Hematopoietic multipotent progenitor cell treated with erythropoietin and hydrocortisone succinate and interleukin-3 and kit ligand, for 17 days (in vitro differentiated cells): ENCODE results near the gene MT2A.
"Not testable (repeated sequence)": the region's sequence is repeated elsewhere in the genome, so short reads cannot be mapped to it uniquely, and the experiment has no call there.

Experiments
- DNase-seq: peaks from one replicate; pipeline ENCODE4 v3.0.0-alpha.2; 2015; ENCODE audit warnings: low spot score

The MT2A gene

GRCh38 chr16:56608043-56608875 lies at the start of gene MT2A:
Gene MT2A, plus strand, starts transcription at chr16:56608584. Its CDS starts 72 bp downstream, at chr16:56608656.
- DNase-seq, result peak; percentile 89

DNA sequence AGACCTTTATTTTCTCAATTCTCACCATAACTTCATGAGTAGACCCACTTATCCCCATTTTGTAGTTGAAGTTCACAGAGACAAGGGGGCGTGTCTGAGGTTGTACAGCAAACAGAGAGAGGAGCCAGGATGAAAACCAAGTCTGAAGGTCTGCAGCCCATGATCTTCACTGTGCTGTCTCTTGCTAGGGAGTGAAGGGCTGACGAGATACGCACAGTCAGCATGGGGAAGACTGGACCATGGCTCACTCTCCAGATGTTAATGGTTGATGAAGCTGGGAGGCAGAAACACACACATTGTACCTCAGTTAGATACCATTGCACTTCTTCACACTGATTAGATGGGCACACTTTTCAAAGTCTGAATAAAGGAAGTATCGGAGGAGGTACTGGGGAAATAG lies 49.3 kb upstream of the MT2A start:
- no peak for DNase-seq

GRCh38 chr16:56560447-56560846 lies 47.9 kb upstream of the MT2A start:
- no peak for DNase-seq

DNA sequence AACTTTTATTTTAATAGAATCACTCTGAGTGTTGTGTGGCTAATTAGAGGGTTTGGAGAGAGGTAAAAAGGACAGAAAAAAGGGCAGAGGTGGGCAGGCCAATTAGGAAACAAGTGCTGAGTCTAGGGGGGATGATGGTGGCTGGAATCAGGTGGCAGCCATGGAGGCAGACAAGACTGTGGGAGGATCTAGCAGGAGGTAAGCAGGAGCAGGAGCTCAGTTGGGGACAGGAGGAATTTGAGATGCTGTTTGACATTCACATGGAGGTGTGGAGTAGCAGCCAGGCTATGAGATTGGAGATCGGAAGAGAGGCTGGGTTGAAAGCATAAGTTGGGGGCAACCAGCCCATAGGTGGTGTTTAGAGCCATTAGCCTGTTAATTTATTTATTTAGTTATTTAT lies 47.3 kb upstream of the MT2A start:
- no peak for DNase-seq

DNA sequence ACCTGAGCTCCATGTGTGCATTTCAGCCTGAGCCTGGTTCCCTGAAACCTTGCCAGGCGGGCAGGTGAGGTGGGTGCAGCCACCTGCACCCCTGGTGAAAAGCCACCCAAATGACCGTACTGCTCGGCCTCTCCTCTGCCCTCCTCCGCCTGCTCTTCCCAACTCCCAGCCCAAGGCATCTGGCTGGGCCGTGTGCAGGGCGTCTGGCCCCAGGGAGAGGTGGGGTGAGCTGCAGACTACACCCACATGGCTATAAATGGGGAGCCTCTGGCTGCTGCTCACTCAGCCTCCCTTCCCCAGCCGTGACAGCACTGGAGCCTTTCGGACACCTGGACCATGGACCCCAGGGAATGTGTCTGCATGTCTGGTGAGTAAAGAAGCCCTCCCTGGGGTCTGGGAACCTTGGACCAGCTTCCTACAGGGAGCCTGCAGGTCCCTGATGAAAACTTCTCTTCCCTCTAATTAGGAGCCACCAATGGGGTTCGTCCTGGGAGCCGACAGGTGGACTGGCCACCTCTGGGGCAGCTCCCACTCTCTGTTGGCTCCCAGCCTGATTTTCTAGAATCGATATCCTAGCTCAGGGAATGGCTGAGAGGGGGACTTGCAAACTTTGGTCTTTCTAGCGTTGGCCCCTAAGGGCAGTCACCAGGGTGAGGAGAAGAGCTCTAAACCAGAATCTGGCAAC lies 43.4 kb upstream of the MT2A start, which contains the start of gene MT4:
TSS of gene MT4 (plus strand) at position 281 of the 685 bp plus-strand sequence. CDS start at position 337, 56 bp downstream.
- no peak for DNase-seq

GRCh38 chr16:56569971-56570370 lies 38.4 kb upstream of the MT2A start:
- no peak for DNase-seq

DNA sequence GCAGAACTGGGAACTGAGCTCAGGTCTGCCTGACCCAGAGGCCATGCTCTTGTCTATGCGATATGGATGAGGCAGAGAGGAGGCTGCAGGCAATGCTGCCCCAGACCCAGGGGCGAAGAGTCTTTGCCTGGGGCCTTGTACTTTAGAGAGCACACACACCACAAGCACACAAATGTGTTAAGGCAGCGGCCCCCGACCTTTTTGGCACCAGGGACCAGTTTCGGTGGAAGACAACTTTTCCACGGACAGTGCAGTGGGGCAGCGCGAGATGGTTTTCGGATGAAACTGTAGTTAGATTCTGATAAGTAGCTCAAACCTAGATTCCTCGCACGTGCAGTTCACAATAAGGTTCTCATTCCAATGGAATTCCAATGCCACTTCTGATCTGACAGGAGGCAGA lies 36.9 kb upstream of the MT2A start:
- DNase-seq, result no peak

DNA sequence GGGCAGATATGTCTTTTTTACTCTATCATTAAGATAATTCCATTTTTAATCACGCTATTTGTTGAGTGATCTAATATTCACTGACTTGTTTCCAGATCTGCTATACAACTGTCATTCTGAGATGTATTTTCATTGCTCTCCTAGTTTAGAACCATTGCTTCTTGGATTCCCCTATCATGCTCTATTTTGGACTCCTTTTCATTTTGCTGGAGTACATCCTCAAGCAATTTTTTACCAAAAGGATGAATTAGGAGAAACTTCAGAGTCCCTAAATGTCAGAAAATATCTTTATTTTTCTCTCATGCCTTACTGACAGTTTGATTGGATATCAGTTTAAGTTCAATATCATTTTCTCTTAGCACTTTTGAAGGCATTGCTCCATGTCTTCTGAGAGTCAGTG lies 33.8 kb upstream of the MT2A start:
- DNase-seq, result no peak

DNA sequence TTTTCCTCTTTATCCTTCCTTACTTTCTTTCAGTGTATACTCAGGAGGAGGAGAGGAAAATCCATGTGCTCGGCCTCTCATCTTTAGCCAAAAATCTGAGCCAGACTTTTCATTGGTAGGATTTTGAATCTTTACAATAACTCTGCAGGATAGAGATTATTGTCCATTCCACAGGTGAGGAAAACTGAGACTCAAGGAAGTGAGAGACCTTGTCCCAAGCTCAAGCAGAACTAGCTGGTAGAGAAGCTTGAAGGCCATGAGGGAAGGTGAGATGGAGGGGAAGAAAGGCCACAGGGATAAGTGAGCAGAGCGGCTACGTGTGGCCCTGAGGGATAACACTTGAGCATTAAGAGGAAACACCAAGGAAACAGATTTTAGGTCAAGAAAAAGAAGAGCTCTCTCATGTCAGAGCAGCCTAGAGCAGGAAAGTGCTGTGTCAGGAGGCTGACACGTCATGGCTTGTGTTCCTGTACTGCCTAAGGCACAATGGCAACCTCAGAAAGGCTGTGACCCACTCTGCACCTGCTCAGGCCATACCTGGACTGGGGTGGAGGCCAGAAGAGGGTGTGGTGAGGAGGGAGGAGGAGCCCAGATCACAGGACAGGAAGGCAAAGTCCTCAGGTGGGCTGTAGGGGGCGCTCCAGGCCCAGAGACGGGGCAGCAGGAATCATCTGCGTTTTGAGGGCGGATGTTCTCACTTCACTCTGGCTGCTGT lies 31.6 kb upstream of the MT2A start:
- peak; percentile 81 for DNase-seq

GRCh38 chr16:56577300-56577625 lies 31.1 kb upstream of the MT2A start:
- no peak for DNase-seq

DNA sequence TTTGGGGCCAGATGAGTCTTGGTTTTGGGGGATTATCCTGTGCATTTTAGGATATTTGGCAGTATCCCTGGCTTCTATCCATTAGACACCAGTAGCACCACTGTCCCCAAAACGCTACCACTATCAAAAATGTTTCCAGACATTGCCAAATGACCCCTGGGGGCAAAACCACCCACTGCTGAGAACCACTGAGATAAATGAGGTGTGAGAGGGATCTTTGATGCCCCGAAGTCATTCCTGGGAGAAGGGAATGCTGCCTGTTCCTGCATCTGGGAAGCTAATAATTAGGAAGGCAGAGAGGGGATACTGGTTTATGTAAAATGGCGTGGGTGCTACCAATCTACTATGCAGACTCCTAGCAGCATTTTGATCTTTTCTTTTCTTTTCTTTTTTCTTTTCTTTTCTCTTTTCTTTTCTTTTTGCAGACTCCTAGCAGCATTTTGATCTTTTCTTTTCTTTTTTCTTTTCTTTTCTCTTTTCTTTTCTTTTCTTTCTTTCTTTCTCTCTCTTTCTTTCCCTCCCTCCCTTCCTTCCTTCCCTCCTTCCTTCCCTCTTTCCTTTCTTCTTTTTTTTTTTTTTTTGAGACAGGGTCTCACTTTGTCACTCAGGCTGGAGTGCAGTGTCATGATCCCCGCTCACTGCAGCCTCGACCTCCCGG lies 27.9 kb upstream of the MT2A start:
- no peak for DNase-seq

DNA sequence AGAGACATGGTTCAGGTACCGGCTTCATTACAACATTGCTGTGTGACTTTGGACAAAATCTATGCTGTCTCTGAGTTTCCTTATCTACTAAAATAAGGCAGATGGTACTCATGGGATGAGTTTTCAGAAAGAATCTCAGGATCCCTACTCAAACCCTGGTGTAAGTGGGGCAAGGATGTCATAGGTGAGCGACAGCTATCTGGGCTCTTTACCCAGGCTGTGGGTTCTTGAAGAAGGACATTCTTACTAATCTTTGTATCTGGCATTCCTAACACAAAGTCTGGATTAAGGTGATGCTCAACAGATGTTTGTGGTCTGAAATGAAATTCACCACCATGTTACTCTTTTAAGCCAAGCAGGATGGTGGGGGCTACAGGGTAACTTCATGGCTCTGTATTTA lies 25.5 kb upstream of the MT2A start:
- not testable (repeated sequence) for DNase-seq

- DNase-seq, result no peak
Observed at GRCh38 chr16:56583351-56584168, 24.8 kb upstream of the MT2A start.

DNA sequence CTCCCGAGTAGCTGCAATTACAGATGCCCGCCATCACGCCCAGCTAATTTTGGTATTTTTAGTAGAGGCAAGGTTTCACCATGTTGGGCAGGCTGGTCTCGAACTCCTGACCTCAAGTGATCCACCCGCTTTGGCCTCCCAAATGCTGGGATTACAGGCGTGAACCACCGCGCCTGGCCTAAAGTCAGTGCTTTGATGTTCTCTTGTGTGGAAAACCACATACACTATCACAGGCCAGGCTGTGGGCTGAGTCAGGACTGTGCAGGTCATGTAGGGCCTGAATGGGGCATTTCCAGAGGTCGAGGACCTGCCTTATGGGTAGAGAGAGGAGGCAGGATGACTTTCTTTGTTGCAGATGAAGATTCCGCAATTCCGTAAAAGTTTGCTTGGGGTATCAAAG lies 24.1 kb upstream of the MT2A start:
- DNase-seq, result no peak

DNA sequence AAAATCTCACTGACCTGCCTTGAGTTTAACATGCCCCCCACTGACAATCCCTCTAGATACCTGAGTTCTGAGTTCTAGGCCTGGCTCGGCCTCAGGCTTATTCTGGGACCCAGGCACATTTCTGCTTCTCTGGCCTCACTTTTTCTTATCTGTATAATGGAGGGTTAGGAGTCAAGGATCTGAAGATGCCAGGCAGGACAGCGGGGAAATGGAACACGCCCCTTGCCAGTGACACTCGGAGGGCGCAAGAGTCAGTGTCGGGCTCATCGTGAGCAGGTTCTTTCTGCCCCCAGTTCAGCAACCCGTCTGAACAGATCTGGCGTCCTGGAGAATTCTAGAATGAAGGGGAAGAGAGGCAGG lies 19.6 kb upstream of the MT2A start:
- DNase-seq, result no peak

- no peak for DNase-seq
Observed at GRCh38 chr16:56589141-56590039, 19.0 kb upstream of the MT2A start, which contains the start of gene MT3. Gene MT3, plus strand, starts transcription at chr16:56589528. Its CDS starts 63 bp downstream, at chr16:56589591.

GRCh38 chr16:56591377-56592060 lies 16.9 kb upstream of the MT2A start:
- no peak for DNase-seq

DNA sequence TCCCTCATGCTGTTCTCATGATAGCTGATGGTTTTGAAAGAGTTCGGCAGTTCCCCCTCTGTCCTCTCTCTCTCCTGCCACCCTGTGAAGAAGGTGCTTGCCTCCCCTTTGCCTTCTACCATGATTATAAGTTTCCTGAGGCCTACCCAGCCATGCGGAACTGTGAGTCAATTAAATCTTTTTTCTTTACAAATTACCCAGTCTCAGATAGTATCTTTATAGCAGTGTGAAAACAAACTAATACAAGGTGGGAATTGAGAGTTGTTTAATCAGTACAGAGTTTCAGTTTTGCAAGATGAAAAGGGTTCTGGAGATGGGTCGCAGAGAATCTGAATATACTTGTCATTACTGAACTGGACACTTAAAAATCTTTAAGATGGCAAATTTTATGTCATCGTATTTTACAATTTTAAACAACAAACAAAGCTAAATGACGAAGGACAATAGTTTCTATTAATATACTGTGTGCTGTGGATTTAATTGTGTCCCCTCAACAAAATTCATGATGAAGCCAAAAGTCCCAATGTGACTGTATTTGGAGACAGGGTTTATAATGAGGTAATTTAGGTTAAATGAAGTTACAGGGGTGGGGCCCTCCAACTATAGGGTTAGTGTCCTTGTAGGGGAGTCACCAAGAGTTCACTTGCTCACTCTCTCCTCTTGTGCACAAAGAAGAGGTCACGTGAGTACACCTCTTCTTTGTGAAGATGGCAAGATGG lies 14.7 kb upstream of the MT2A start:
- DNase-seq, result no peak

GRCh38 chr16:56594292-56594619 lies 14.1 kb upstream of the MT2A start:
- no peak for DNase-seq
